Vagina (tissue), 2 donors: Measurements from ENCODE around the gene TLE3. TPM values are rescaled to one million over a fixed set of nuclear protein-coding genes. Genes with fewer than 3 reads are reported as not detected.

Experiments used
- DNase-seq, 2 donors: peaks; one replicate each; pipeline ENCODE4 v3.0.0-alpha.2; 2017; ENCODE audit errors: extremely low spot score in 2 of 2
- H3K27ac ChIP-seq: fragments of 200-600 bp; sonication (generic); one replicate; pipeline ENCODE4 v1.5.1; 2019
- H3K27me3 ChIP-seq: fragments of 200-600 bp; sonication (generic); one replicate; pipeline ENCODE4 v1.5.1; 2019
- H3K36me3 ChIP-seq, 2 donors: fragments of 200-600 bp; sonication (generic); one replicate each; pipeline ENCODE4 v1.5.1; 2017 to 2019
- H3K4me1 ChIP-seq: fragments of 200-600 bp; sonication (generic); one replicate; pipeline ENCODE4 v1.5.1; 2019
- H3K4me3 ChIP-seq, 2 donors: fragments of 200-600 bp; sonication (generic); 1 replicate in 1 of 2; 2 replicates in 1 of 2; pipeline ENCODE4 v1.5.1; 2016 to 2019
- H3K9me3 ChIP-seq: fragments of 200-600 bp; sonication (generic); one replicate; pipeline ENCODE4 v1.5.1; 2019
- POLR2A ChIP-seq, 2 donors: fragments of 450-650 bp; IDR thresholded peaks; one replicate each; pipeline ENCODE4 v1.6.1; 2017; ENCODE audit warnings: antibody characterized with exemption in 2 of 2, mild to moderate bottlenecking in 2 of 2, moderate library complexity in 2 of 2
- POLR2AphosphoS5 ChIP-seq, 2 donors: sonication (generic); formaldehyde crosslinking; IDR thresholded peaks; one replicate each; pipeline ENCODE4 v1.9.0; 2017; ENCODE audit warnings: antibody characterized with exemption in 2 of 2, mild to moderate bottlenecking in 2 of 2, low read depth in 1 of 2; ENCODE audit not compliant: insufficient read depth in 1 of 2
- intact Hi-C: fragments of 100-400 bp; cut with DNase I; formaldehyde crosslinking; loops from one replicate; pipeline ENCODE4 v1.15.1; 2023
- total RNA-seq: library from RNA; depleted of rRNA; stranded (reverse); fragments of >200 nt; gene quantifications from one replicate; pipeline ENCODE4 v1.2.3, GENCODE V29; 2016
- TF ChIP-seq, protein P1 (sequence below), 3 experiments: fragments of 450-650 bp in 2 of 3; fragments of 200-600 bp in 1 of 3; sonication (generic) in 1 of 3; IDR thresholded peaks; one replicate each; pipeline ENCODE4 v1.5.1; 2017 to 2019; ENCODE audit warnings: antibody characterized with exemption in 3 of 3, mild to moderate bottlenecking in 2 of 3, moderate library complexity in 2 of 3

The TLE3 gene
- total RNA-seq, 1 donor from 2014 or later = 64.6 TPM

DNA sequence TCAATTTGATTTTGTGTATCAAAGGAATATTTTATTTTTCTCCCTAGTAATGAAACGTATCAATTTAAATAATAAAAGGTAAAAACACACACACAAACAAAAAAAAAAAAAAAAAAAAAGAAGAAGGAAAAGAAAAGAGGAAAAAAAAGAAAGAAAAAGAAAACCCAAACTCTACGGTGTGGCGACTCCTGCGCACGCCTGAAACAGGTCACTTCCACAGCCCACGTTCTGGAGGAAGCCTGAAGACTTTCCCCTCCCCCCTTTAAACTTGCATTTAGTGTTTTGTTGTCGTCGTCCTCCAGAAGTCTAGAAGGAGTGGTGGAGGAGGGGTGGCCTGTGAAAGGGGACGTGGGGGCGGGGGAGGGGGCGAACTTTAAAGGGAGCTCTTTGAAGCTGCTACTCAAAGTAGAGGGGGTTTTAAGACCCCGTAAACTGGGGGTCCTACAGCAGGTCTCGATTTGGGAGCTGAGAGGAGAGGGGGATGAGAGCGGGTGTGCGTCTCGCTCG is 2.3 kb upstream of the TLE3 start:
- Histone ChIP-seq H3K4me1 (peaks cover 38% of the 10 kb centered on the region), H3K9me3 (no peaks in the 10 kb centered on the region), H3K4me3 (peak overlapping the region; percentile 45 to 93), H3K27me3 (no peaks in the 10 kb centered on the region), H3K27ac (peak overlapping the region; percentile 97), H3K36me3 (no peaks in the 10 kb centered on the region)
- TF ChIP-seq POLR2A (IDR thresholded peaks at IDR 0.05) = no peak
- TF ChIP-seq, protein P1, sequence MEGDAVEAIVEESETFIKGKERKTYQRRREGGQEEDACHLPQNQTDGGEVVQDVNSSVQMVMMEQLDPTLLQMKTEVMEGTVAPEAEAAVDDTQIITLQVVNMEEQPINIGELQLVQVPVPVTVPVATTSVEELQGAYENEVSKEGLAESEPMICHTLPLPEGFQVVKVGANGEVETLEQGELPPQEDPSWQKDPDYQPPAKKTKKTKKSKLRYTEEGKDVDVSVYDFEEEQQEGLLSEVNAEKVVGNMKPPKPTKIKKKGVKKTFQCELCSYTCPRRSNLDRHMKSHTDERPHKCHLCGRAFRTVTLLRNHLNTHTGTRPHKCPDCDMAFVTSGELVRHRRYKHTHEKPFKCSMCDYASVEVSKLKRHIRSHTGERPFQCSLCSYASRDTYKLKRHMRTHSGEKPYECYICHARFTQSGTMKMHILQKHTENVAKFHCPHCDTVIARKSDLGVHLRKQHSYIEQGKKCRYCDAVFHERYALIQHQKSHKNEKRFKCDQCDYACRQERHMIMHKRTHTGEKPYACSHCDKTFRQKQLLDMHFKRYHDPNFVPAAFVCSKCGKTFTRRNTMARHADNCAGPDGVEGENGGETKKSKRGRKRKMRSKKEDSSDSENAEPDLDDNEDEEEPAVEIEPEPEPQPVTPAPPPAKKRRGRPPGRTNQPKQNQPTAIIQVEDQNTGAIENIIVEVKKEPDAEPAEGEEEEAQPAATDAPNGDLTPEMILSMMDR (IDR thresholded peaks at IDR 0.05) = no peak
- TF ChIP-seq POLR2AphosphoS5 (IDR thresholded peaks at IDR 0.05; ENCODE audit: insufficient read depth in 1 of 2, low read depth in 1 of 2) = no peak
- no peak for DNase-seq
- intact Hi-C loops = loop anchor here (2.0 to 10.0 kb wide), 4 partner anchors 38 to 375 kb away; no protein-coding TSS in a partner anchor

DNA sequence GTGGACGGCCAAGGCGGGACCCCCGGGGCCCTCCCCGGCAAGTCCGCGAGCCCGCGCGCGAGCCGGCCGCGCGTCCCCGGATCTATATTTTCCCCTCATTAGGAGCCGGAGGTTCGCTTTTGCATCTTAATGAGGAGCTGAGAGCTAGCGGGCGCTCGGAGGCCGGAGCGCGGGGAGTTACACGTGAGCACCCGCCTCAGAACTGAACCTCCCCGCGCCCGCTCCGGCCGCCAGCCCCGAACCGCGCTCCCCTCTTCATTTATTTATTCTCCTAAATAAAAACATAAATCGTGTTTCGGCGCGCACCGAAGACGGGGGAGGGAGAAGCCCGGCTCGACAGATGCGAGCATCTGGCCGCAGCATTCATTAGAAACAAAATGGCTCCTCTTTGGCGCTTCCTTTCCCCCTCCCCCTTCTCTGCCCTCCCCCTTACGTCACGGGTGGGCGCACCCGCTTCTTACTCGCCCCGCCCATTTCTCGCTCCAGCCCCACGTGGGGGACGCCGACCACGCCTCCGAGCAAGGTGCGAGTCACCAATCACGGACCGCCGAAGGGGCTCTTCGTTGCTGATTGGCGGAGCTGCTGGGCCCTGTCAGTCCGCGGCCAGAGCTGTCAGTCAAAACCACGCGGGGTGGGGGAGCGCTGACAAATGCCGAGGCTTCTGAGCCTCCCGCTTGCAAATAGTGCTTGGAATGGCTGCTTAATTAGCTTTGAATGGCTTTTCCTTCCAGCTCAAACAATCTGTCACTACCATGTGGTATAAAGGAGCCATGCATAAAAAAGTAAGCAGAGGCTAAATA is 1.6 kb upstream of the TLE3 start:
- peaks cover 44% of the 10 kb centered on the region for H3K4me1 ChIP-seq
- intact Hi-C loops = loop anchor here (2.0 to 10.0 kb wide), 4 partner anchors 37 to 375 kb away; no protein-coding TSS in a partner anchor
- TF ChIP-seq, protein P1 (IDR thresholded peaks at IDR 0.05) = no peak
- peak; percentile 84 to 97 for TF ChIP-seq POLR2A (IDR thresholded peaks at IDR 0.05)
- peak; percentile 91 to 99 for TF ChIP-seq POLR2AphosphoS5 (IDR thresholded peaks at IDR 0.05; ENCODE audit: insufficient read depth in 1 of 2, low read depth in 1 of 2)

DNA sequence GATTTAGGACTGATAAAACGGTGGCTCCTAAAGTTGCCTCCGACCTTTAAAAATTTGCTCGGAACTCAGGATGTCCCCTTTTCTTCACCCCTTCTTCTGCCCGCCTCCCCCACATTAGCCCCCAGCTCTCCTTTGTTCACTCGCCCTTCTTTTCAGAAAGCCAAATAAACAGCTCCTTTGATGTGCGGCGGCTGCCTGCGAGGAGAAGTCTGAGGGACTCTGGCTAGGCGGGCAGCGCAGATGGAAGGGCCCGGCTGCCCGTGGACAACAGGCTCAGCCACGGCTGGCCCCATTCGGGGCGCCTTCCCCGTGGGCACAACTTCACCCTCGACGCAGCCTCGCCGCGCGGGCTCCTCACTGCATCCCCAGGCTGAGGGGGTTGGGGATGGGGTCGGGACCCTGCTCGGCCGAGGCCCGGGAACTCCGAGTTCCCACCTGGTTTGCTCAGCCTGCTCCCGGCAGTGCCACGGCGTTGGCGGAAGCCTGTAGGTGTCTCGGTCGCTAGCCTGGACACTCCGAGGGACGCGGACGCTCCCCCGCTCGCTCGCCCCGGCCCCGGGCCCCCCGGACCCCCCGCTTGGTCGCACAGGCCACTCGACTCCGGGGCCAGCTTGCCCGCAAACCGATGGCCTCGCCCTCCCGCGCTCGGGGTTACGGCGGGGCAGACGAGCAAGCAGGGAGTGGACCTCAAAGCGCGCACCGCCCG is 897 bp upstream of the TLE3 start:
- H3K36me3 ChIP-seq = no peaks in the 10 kb centered on the region
- no peak for DNase-seq
- peak overlapping the region; percentile 97 for H3K27ac ChIP-seq
- peaks cover 52% of the 10 kb centered on the region for H3K4me1 ChIP-seq
- intact Hi-C loops = loop anchor here (2.0 to 10.0 kb wide), 4 partner anchors 36 to 376 kb away; no protein-coding TSS in a partner anchor
- no peaks in the 10 kb centered on the region for H3K9me3 ChIP-seq
- H3K4me3 ChIP-seq = peak overlapping the region; percentile 86 to 93
- H3K27me3 ChIP-seq = no peaks in the 10 kb centered on the region
- TF ChIP-seq POLR2A (IDR thresholded peaks at IDR 0.05) (no peak), POLR2AphosphoS5 (IDR thresholded peaks at IDR 0.05; ENCODE audit: insufficient read depth in 1 of 2, low read depth in 1 of 2) (no peak)
- TF ChIP-seq, protein P1 (IDR thresholded peaks at IDR 0.05) = no peak

More for the DNA sequence above, 1.6 kb upstream of the TLE3 start:
- H3K36me3 ChIP-seq = no peaks in the 10 kb centered on the region
- peak overlapping the region; percentile 97 for H3K27ac ChIP-seq
- no peaks in the 10 kb centered on the region for H3K27me3 ChIP-seq
- H3K9me3 ChIP-seq = no peaks in the 10 kb centered on the region
- DNase-seq = peak; percentile 100
- peak overlapping the region; percentile 86 to 93 for H3K4me3 ChIP-seq

DNA sequence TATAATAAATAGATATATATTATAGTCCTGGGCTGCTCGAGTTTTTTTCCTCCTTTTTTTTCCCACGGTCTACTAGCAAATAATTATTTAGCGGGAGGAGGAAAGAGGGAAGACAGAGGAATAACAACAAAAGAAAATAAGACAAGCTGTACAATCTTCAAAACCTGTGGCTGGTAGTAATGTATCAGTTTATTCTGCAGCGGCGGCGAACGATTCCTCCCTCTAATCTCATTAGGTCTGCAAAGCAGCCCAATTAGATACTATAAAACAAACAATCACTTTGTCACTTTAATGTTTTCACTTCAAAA is 390 bp upstream of the TLE3 start:
- intact Hi-C loops = loop anchor here (2.0 to 10.0 kb wide), 4 partner anchors 36 to 377 kb away; no protein-coding TSS in a partner anchor
- TF ChIP-seq POLR2AphosphoS5 (IDR thresholded peaks at IDR 0.05; ENCODE audit: insufficient read depth in 1 of 2, low read depth in 1 of 2) (no peak), POLR2A (IDR thresholded peaks at IDR 0.05) (no peak)
- TF ChIP-seq, protein P1 (IDR thresholded peaks at IDR 0.05) = no peak
- H3K4me3 ChIP-seq = peak overlapping the region; percentile 86 to 93

More for the DNA sequence above, 390 bp upstream of the TLE3 start:
- Histone ChIP-seq H3K27me3 (no peaks in the 10 kb centered on the region), H3K4me1 (peaks cover 57% of the 10 kb centered on the region), H3K36me3 (no peaks in the 10 kb centered on the region), H3K9me3 (no peaks in the 10 kb centered on the region), H3K27ac (peak overlapping the region; percentile 97)
- DNase-seq = no peak
